CD4-positive, alpha-beta T cell treated with Interleukin-10 for 1 hour (primary cell): ENCODE data around the gene HEXIM2.

ENCODE experiments used
- DNase-seq: peaks from one replicate; pipeline ENCODE4 v3.0.0-alpha.2; 2020

Gene HEXIM2

GRCh38 chr17:45128989-45129388 lies 32.7 kb upstream of the HEXIM2 start:
- DNase-seq: no peak

DNA sequence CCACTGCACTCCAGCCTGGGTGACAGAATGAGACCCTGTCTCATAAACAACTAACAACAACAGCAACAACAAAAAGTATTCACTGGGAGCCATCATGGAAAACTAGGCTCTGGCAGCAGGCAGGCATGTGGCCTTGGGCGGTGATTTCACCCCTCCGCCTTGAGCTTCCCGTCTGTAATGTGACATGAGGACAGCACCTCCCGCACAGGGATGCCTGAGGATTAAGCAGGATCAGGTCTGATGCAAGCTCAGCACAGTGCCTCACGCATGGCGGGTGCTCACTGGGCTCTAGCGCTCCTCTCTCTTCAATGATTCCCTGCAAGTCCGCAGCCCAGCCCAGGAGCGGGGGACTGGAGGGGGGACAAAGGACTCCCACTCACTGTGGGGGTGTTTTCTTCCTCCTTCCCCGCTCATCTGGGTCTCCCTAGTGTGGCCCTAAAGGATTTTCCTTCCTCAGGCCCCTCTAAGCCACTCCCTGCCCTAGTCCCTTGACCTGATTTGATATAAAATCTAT lies 32.2 kb upstream of the HEXIM2 start:
- DNase-seq: no peak

DNA sequence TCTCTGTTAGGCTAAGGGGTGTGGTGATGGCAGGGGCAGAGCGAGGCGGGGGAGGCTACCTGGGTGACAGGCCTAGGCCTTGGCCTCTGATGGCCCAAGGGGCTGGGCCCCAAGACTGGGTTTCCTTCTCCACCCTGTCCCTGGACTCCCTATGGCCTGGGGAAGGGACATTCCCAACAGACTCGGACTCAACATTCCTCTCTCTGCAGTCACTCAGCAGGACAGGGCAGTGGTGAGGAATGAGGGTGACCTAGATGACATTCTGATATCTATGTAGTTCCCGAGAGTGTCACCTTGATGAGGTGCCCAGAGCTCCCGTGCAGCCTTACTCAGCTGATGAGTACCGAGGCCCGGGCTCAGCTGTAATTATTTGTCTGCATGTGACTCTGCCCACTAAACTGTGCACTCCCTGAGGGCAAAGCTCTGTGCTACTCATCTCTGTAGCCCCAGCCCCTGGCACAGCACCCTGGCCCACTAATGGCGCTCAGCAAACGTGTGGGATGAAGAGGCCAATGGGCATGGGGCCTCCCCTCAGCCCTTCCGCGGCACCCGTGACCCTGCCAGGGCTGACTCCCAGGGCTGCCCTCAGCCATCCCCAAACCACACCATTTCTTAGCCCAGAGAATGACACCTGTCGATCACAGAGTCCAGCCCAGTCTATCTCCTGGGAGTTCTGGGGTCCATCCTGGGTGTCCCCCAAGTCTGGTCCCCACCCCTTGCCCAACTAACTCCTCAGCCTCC lies 31.6 kb upstream of the HEXIM2 start:
- DNase-seq: no peak

DNA sequence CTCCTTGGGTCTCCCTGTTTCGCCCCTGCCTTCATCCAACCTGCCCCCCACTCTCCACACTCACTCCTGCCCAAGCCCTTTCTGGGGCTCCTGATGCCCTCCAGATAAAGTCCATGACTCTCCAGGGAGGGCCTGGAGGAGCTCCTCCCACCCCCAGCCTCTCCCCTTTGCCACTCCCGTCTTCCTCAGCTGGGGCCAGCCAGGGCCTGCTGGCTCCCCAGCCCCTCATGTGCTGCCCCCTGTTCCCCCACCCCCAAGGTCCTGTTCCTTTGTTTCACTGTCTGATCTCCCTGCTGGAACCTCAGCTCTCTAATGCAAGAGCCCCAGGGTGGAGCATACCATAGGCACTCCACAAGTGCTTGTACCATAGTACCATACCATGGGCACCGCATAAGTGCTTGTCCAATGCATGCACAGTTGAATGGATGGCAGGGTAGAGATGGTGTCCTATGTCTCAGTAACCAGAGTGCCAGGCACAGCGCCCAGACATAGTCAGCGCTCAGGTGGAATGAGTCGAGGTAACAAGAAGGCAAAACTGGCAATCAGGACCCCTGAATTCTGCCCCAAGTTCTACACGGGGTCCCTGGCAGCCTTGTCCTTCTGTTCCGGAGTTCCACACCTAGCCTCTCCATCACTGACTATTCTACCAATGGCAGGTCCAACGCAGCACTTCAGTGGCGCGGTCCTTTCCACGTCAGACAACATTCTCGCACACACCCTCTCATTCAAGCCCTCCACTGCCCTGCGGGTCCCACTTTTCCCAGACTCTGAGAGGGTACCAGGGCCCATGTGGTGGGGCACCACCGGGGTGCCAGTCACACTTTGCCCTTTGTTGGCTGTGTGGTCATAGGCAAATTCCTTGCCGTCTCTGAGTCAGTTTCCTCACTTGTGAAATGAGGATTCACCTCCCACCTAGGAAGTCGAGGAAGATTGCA lies 30.7 kb upstream of the HEXIM2 start:
- no peak for DNase-seq

DNA sequence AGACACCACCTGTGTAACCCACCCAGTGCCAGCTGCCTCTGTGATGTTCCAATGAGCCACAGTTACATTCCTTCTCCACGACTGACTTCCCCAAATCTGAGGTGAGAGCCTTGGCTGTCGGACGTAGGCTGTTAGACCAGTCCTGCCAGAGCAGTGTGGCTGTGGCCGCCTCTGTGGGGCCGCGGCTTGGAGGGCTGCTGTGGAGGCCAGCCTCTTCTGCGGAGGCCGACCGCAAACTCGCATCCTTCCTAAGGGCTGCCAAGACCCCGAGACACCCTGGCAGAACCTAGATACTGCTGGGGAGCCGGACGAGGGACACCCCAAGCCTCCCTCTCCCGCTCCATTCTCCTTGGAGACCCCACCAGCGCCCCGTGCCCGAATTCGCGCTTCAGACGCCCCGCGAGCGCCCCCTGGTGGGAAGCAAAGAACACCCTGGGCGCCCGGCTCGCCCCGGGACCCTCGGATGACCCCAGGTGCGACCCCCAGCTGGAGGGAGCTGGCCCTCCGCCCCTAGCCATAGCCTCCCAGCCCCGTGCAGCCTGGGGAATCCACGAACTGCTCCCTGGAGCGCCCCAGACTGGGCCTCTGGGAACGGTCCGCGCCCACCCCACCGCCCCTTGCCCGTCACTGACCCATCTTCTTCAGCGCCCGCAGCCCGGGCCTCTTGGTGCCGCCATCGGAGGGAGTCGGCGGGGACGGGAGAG lies 29.9 kb upstream of the HEXIM2 start:
- DNase-seq: peak; percentile 36

DNA sequence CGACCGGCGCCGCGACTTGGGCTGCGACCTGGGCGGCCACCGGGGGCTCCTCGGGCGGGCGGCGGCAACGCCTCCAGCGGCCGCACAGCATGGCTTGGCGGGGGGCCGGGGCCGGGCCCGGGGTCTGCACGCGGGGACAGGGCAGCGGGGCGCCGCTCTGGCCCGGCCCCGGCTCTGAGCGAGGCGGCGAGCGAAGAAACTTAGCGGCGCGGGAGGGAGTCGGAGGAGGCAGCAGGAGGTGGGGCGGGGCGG lies 29.4 kb upstream of the HEXIM2 start, which contains the start of gene PLCD3:
TSS of gene PLCD3 (minus strand) at position 196 of the 252 bp plus-strand sequence. CDS start at position 91, 105 bp downstream.
- no peak for DNase-seq

GRCh38 chr17:45132572-45133463 lies 28.9 kb upstream of the HEXIM2 start:
- DNase-seq: peak; percentile 74

DNA sequence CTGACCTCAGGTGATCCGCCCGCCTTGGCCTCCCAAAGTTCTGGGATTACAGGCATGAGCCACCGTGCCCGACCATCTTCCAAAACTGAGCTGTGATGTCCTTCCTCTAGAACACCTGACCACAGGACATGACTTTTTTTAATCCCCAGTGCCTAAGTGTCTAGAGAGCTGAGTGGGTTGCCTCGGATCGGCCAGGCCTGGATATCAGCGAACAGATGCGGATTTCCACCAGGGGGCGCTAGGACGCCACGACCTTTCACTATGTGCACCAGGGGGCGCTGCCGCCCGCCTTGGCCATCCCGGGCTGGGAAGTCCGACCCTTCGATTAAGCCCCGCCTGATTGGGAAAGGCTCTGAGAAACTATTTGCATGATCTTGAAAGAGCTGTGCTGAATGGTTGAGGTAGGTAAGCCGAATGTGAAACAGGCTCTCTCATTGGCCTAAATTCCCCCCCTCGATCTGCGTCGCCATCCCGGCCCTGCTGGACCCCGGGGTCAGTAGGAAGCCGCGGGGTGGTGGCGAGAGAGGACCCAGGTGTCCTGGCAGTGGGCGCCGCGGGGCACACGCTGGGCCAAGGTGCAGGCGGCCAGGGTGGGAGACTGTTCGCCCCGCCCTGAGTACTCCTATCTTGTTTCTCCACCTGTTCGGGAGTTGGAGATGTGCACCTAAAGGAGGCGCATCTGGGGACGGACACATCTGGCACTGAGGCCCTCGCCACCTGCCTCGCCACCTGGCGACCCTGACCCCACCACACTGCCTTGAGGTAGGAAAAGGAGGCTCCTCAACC lies 26.3 kb upstream of the HEXIM2 start, which contains the start of gene ACBD4:
TSS of gene ACBD4 (plus strand) at position 496 of the 786 bp plus-strand sequence. CDS start 458 bp downstream, outside the sequence.
- peak; percentile 98 for DNase-seq

DNA sequence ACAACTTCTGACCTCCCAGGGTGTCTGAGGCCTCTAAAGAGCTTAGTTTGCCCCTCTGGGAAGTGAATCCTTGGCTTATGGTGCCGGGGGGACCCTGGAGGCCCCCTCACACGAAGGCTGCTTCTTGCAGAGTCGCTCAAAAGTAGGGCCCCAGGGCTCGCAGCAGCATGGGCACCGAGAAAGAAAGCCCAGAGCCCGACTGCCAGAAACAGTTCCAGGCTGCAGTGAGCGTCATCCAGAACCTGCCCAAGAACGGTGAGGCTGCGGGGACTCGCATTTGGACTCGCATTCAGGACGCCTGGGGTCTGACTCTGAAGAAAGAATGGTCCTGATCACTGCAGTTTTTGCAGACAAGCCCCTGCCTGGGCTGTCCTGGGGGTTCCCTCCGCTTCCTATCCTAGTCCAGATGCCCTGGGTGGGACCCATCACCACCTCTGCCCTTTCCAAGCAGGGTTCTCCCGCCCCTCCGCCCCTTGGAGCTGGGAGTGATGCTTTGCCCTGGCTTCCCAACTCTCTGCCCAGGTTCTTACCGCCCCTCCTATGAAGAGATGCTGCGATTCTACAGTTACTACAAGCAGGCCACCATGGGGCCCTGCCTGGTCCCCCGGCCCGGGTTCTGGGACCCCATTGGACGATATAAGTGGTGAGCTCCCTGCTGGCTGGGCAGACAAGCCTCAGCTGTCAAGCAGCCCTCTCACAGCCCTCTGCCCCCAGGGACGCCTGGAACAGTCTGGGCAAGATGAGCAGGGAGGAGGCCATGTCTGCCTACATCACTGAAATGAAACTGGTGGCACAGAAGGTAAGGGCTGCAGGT lies 25.5 kb upstream of the HEXIM2 start:
- no peak for DNase-seq

DNA sequence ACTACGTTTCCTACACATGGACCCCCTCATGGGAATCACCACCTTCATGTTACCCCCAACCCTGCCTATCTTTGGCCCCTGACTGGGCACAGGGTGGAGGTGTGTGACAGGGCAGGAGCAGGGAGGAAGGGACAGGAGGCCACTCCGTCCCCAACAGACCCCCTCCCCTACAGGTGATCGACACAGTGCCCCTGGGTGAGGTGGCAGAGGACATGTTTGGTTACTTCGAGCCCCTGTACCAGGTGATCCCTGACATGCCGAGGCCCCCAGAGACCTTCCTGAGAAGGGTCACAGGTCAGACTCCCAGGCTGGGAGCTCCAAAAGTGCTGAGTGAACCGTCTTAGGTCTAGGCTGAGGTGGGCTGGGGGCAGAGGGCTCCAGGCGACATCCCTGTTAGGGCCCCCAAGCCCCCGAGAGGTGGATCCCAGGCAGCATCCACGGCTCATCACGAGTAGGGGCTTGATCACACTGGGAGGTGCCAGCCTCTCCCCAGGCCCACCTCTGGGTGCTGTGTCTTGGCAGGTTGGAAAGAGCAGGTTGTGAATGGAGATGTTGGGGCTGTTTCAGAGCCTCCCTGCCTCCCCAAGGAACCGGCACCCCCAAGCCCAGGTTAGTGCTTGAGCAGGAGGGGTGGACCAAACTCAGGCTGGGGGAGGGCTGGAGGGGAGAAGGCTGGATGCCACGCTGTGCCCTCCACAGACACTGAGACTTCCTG lies 24.7 kb upstream of the HEXIM2 start:
- no peak for DNase-seq

- no peak for DNase-seq
Observed at GRCh38 chr17:45137561-45138305, 23.9 kb upstream of the HEXIM2 start.

DNA sequence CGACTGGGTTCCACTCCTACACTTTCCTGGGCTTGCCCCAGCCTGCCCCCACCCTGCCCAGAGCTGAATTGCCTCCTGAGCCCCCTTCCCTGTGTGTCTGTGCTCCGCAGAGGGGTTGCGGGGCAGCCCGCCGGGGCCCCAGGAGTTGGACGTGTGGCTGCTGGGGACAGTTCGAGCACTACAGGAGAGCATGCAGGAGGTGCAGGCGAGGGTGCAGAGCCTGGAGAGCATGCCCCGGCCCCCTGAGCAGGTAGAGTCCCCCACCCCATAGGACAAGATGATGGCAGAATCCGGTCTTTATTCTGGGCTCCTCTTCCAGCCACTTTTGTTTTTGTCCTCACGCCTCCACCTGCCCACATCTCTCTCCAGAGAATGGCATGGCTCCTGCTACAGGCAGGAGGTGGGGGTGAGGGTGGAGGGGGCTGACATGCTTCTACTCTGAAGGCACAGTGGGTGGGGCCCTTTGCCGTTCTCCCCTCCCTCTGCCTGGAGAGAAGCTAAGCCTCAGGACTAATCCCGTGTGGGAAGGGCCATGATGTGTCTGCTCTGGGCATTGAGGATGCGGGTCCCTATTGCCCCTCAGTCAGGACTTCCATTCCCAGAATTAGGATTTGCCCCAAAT lies 22.7 kb upstream of the HEXIM2 start:
- DNase-seq: no peak

DNA sequence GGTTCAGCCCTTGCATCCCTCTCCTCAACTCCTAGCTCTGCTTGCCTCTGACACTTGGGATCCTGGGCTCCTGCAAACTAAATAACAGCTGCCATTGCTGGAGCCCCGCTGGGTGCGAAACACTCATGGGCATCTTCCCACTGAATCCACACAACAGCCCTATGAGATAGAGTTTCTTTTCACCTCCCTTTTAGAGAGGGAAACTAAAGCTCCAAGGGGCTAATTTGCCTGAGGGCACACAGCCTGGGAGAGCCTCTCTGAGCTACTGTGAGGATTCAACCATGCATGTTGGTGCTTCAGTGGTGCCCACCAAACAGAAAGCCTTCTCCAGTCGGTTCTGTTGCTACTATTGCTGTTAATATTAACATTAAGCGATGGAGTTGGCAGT lies 22.1 kb upstream of the HEXIM2 start:
- DNase-seq: no peak

DNA sequence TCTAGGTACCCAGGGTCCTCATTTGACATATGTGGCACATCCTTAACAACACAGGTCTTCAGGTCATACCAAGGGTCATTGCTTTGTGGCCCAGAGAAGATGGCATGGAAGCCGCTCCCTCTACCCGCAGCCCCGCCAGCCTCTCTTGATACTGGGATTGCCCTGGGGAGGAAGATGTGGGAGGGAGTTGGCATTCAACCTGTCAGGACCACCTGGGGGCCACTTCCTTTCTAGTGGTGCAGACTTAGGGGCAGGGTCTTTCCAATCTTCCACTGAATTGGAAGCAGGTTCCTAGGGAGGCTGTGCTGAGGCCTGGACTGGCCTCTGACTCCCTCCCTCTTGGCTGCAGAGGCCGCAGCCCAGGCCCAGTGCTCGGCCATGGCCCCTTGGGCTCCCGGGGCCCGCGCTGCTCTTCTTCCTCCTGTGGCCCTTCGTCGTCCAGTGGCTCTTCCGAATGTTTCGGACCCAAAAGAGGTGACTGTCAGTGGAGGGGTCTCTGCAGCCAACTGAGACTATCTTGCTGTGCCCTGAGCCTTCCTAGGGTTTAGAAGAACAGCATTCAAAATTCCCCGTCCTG lies 18.5 kb upstream of the HEXIM2 start:
- no peak for DNase-seq

DNA sequence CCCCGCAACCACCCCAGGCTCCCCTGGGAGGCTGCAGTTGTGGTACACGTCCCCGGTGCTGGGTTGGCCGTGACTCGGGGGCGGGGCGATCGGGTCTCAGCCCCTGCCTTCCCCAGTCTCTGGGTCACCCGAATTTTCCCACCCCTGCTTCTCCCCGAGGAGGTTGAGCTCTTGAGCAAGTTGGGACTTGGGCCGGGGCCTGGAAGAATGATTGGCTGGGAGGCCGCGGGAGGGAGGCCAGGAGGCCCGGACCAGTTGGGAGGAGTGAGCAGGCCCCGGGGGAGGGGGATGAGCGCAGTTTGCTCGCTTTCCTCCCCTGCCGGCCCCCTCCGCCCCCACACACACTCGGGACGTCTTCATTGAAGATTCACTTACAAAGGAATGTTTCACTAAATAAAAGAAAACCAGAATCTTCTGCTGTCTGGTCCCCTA lies 17.9 kb upstream of the HEXIM2 start:
- DNase-seq: peak; percentile 20

GRCh38 chr17:45144199-45145034 lies 17.3 kb upstream of the HEXIM2 start:
- peak; percentile 24 for DNase-seq

DNA sequence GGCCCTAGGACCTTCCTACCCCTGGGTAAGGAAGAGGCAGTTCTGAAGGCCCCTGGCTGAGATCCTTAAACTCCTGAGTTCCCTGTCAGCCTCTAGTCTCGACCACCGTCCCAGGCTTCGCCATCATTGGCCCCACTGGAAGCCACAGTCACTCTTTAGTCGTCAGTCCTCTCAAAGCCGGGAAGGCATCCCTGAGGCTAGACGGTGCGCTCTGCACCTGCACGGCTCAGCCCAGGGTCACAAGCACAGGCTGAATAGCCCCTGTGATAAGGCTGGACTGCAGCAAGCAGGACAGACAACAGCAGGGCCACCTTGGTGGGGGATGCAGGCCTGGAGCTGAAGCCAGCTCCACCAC lies 16.7 kb upstream of the HEXIM2 start:
- DNase-seq: no peak
